Mesodermal cell (in vitro differentiated cells): ENCODE measurements around the gene ALDH1A2.

ENCODE experiments used
- H3K27ac ChIP-seq: 2 replicates; pipeline ENCODE4 v1.7.0; 2013; ENCODE audit warnings: mild to moderate bottlenecking, low read depth, low read length, moderate library complexity; ENCODE audit not compliant: severe bottlenecking
- H3K36me3 ChIP-seq: 2 replicates; pipeline ENCODE4 v1.7.1; 2013; ENCODE audit warnings: mild to moderate bottlenecking, low read length, moderate library complexity; ENCODE audit not compliant: control insufficient read depth, insufficient read depth
- H3K4me1 ChIP-seq: one replicate; pipeline ENCODE4 v1.7.1; 2013; ENCODE audit warnings: mild to moderate bottlenecking, low read length; ENCODE audit not compliant: insufficient read depth, control insufficient read depth, poor library complexity, severe bottlenecking
- H3K4me3 ChIP-seq: 2 replicates; pipeline ENCODE4 v1.7.0; 2013; ENCODE audit warnings: low read length, control low read depth, mild to moderate bottlenecking; ENCODE audit not compliant: insufficient read depth, poor library complexity, severe bottlenecking; ENCODE audit errors: extremely low read depth
- H3K9me3 ChIP-seq: 2 replicates; pipeline ENCODE4 v1.7.1; 2013; ENCODE audit warnings: mild to moderate bottlenecking, low read length, moderate library complexity; ENCODE audit not compliant: control insufficient read depth
- WGBS, 2 experiments: methylation state at CpG; one replicate each; pipeline ENCODE4 v1.1.5; 2013; ENCODE audit warnings: missing lambda C conversion rate in 2 of 2; ENCODE audit not compliant: insufficient coverage in 2 of 2; 5-methylcytosine and 5-hydroxymethylcytosine counted together

Gene ALDH1A2

GRCh38 chr15:57903626-57904025 lies 161.9 kb downstream of the ALDH1A2 start:
- H3K4me3 ChIP-seq, result no peak overlapping the region
- WGBS, 2 experiments, result 70 to 71% methylated on average over 1 of the region's 1 CpG
- H3K9me3 ChIP-seq, result no peaks in the 10 kb centered on the region
- no peak overlapping the region for H3K27ac ChIP-seq
- no peaks in the 10 kb centered on the region for H3K4me1 ChIP-seq
- H3K36me3 ChIP-seq, result no peaks in the 10 kb centered on the region
